CD8-positive, alpha-beta memory T cell (primary cell): Measurements from ENCODE around the gene GLRB. TPM values are rescaled to one million over a fixed set of nuclear protein-coding genes. Genes with fewer than 3 reads are reported as not detected.

Experiments
- polyA plus RNA-seq: library from polyadenylated mRNA; unstranded; fragments of 300-500 nt; fragmentation: Illumina TruSeq; gene quantifications from one replicate; pipeline ENCODE4 v1.2.3, GENCODE V29; 2021
- total RNA-seq, 2 experiments: library from RNA; stranded (reverse); gene quantifications; one replicate each; pipeline ENCODE4 v1.2.3, GENCODE V29; 2021

The GLRB gene
- total and polyA plus RNA-seq, 3 experiments from 2014 or later: not detected

Other genes starting within 250 kb of the GLRB start
- gene PDGFC, start 104.4 kb upstream of the GLRB start, total RNA-seq: under 1 TPM in 1 of 2 experiments, not detected in 1; 0.13 TPM
- gene PDGFC, start 104.4 kb upstream of the GLRB start, polyA plus RNA-seq: not detected
- not detected for gene GRIA2, start 144.6 kb downstream of the GLRB start, total RNA-seq
- gene GRIA2, start 144.6 kb downstream of the GLRB start, polyA plus RNA-seq: not detected